ENCODE data around the gene RNASE11. TPM values are rescaled to one million over a fixed set of nuclear protein-coding genes. Genes with fewer than 3 reads are reported as not detected.

The RNASE11 gene
- total RNA-seq (not detected), polyA plus RNA-seq (not detected)
- long read RNA-seq, donor 1: 0 reads
- long read RNA-seq, donor 2: 0 reads
- long read RNA-seq, donor 3: 0 reads
- long read RNA-seq, donor 4: 0 reads

GRCh38 chr14:20587489-20588154, at the start of gene RNASE11:
Gene RNASE11, minus strand, starts transcription at chr14:20588001.
- intact Hi-C loops (cut with DNase I): no loop called here
- Histone ChIP-seq H3K27me3 (ENCODE audit: control insufficient read depth, insufficient read depth) (no peaks in the 10 kb centered on the region), H3K4me1 (ENCODE audit: control insufficient read depth, insufficient read depth, low read length) (no peaks in the 10 kb centered on the region), H3K9me3 (ENCODE audit: control insufficient read depth, low read length) (no peaks in the 10 kb centered on the region), H3K4me3 (ENCODE audit: low read length) (no peak within 1 kb of the TSS), H3K27ac (ENCODE audit: low read length) (no peak within 1 kb of the TSS)
- WGBS: 80% methylated on average over 6 of the region's 6 CpGs
- ATAC-seq (no peak), DNase-seq (no peak)

- 5% methylated on average over 45 of the region's 45 CpGs for WGBS
- no peaks in the 10 kb centered on the region for H3K27me3 ChIP-seq (ENCODE audit: control insufficient read depth, insufficient read depth)
- H3K4me1 ChIP-seq (ENCODE audit: control insufficient read depth, insufficient read depth, low read length): peaks cover 4% of the 10 kb centered on the region
- DNase-seq: peak in 1 of 3 donors; percentile 43
- intact Hi-C loops (cut with DNase I): loop anchor here in 1 of 4 donors (5.0 kb wide), 1 partner anchor 49 kb away; the partner anchor contains the start of gene RNASE4
- peak overlapping the region; percentile 31 for H3K4me3 ChIP-seq (ENCODE audit: low read length)
- no peaks in the 10 kb centered on the region for H3K9me3 ChIP-seq (ENCODE audit: control insufficient read depth, low read length)
- no peak overlapping the region for H3K27ac ChIP-seq (ENCODE audit: low read length)
- ATAC-seq: peak; percentile 71 to 86
Measured at GRCh38 chr14:20632831-20633691, 45.3 kb upstream of the RNASE11 start.

GRCh38 chr14:20632448-20632830, 44.6 kb upstream of the RNASE11 start:
- WGBS: under 1% methylated on average over 19 of the region's 19 CpGs
- H3K27me3 ChIP-seq (ENCODE audit: control insufficient read depth, insufficient read depth): no peaks in the 10 kb centered on the region

GRCh38 chr14:20631880-20632389, 44.1 kb upstream of the RNASE11 start:
- peak; percentile 76 to 91 (median 89) for DNase-seq
- Histone ChIP-seq H3K27ac (ENCODE audit: low read length) (no peak overlapping the region), H3K4me3 (ENCODE audit: low read length) (peak overlapping the region; percentile 31), H3K4me1 (ENCODE audit: control insufficient read depth, insufficient read depth, low read length) (peaks cover 4% of the 10 kb centered on the region), H3K27me3 (ENCODE audit: control insufficient read depth, insufficient read depth) (no peaks in the 10 kb centered on the region), H3K9me3 (ENCODE audit: control insufficient read depth, low read length) (no peaks in the 10 kb centered on the region)
- ATAC-seq: peak; percentile 86 to 88
- 1% methylated on average over 18 of the region's 18 CpGs for WGBS
- intact Hi-C loops (cut with DNase I): loop anchor here in 1 of 4 donors (5.0 kb wide), 1 partner anchor 50 kb away; the partner anchor contains the start of gene RNASE4

More at GRCh38 chr14:20632448-20632830, 44.6 kb upstream of the RNASE11 start:
- peaks cover 4% of the 10 kb centered on the region for H3K4me1 ChIP-seq (ENCODE audit: control insufficient read depth, insufficient read depth, low read length)
- H3K4me3 ChIP-seq (ENCODE audit: low read length): peak overlapping the region; percentile 31
- H3K9me3 ChIP-seq (ENCODE audit: control insufficient read depth, low read length): no peaks in the 10 kb centered on the region
- DNase-seq (no peak), ATAC-seq (peak in 1 of 2 donors; percentile 18)
- no peak overlapping the region for H3K27ac ChIP-seq (ENCODE audit: low read length)
- intact Hi-C loops (cut with DNase I): loop anchor here in 1 of 4 donors (5.0 kb wide), 1 partner anchor 50 kb away; the partner anchor contains the start of gene RNASE4

GRCh38 chr14:20631023-20631879, 43.5 kb upstream of the RNASE11 start:
- peaks cover 10% of the 10 kb centered on the region for H3K4me1 ChIP-seq (ENCODE audit: control insufficient read depth, insufficient read depth, low read length)
- peak; percentile 58 to 61 for ATAC-seq
- H3K27me3 ChIP-seq (ENCODE audit: control insufficient read depth, insufficient read depth): no peaks in the 10 kb centered on the region
- peak in 1 of 3 donors; percentile 54 for DNase-seq
- 2% methylated on average over 19 of the region's 19 CpGs for WGBS
- H3K4me3 ChIP-seq (ENCODE audit: low read length): peak overlapping the region; percentile 52
- no peaks in the 10 kb centered on the region for H3K9me3 ChIP-seq (ENCODE audit: control insufficient read depth, low read length)
- intact Hi-C loops (cut with DNase I): loop anchor here in 1 of 4 donors (5.0 kb wide), 1 partner anchor 51 kb away; the partner anchor contains the start of gene RNASE4
- no peak overlapping the region for H3K27ac ChIP-seq (ENCODE audit: low read length)

GRCh38 chr14:20630340-20631022, 42.7 kb upstream of the RNASE11 start:
- Histone ChIP-seq H3K27ac (ENCODE audit: low read length) (no peak overlapping the region), H3K27me3 (ENCODE audit: control insufficient read depth, insufficient read depth) (no peaks in the 10 kb centered on the region), H3K9me3 (ENCODE audit: control insufficient read depth, low read length) (no peaks in the 10 kb centered on the region), H3K4me1 (ENCODE audit: control insufficient read depth, insufficient read depth, low read length) (peaks cover 11% of the 10 kb centered on the region), H3K4me3 (ENCODE audit: low read length) (peak overlapping the region; percentile 52)
- DNase-seq (no peak), ATAC-seq (no peak)
- intact Hi-C loops (cut with DNase I): loop anchor here in 1 of 4 donors (5.0 kb wide), 1 partner anchor 52 kb away; the partner anchor contains the start of gene RNASE4
- 4% methylated on average over 23 of the region's 23 CpGs for whole genome bisulfite sequencing

GRCh38 chr14:20628063-20628854, 40.5 kb upstream of the RNASE11 start:
- Histone ChIP-seq H3K4me1 (ENCODE audit: control insufficient read depth, insufficient read depth, low read length) (peaks cover 11% of the 10 kb centered on the region), H3K9me3 (ENCODE audit: control insufficient read depth, low read length) (no peaks in the 10 kb centered on the region), H3K4me3 (ENCODE audit: low read length) (no peak overlapping the region), H3K27me3 (ENCODE audit: control insufficient read depth, insufficient read depth) (no peaks in the 10 kb centered on the region), H3K27ac (ENCODE audit: low read length) (no peak overlapping the region)
- intact Hi-C loops (cut with DNase I): no loop called here
- DNase-seq: no peak
- WGBS: 43% methylated on average over 10 of the region's 10 CpGs
- ATAC-seq: no peak

GRCh38 chr14:20627346-20628027, 39.7 kb upstream of the RNASE11 start:
- no peak overlapping the region for H3K4me3 ChIP-seq (ENCODE audit: low read length)
- intact Hi-C loops (cut with DNase I): no loop called here
- H3K4me1 ChIP-seq (ENCODE audit: control insufficient read depth, insufficient read depth, low read length): peaks cover 11% of the 10 kb centered on the region
- H3K9me3 ChIP-seq (ENCODE audit: control insufficient read depth, low read length): no peaks in the 10 kb centered on the region
- H3K27me3 ChIP-seq (ENCODE audit: control insufficient read depth, insufficient read depth): no peaks in the 10 kb centered on the region
- DNase-seq (no peak), ATAC-seq (no peak)
- H3K27ac ChIP-seq (ENCODE audit: low read length): no peak overlapping the region
- WGBS: 63% methylated on average over 5 of the region's 5 CpGs

GRCh38 chr14:20626274-20626673, 38.5 kb upstream of the RNASE11 start:
- DNase-seq (no peak), ATAC-seq (no peak)
- Histone ChIP-seq H3K27me3 (ENCODE audit: control insufficient read depth, insufficient read depth) (no peaks in the 10 kb centered on the region), H3K4me1 (ENCODE audit: control insufficient read depth, insufficient read depth, low read length) (peaks cover 6% of the 10 kb centered on the region), H3K27ac (ENCODE audit: low read length) (no peak overlapping the region), H3K4me3 (ENCODE audit: low read length) (no peak overlapping the region), H3K9me3 (ENCODE audit: control insufficient read depth, low read length) (no peaks in the 10 kb centered on the region)
- WGBS: 28% methylated on average over 12 of the region's 12 CpGs
- intact Hi-C loops (cut with DNase I): no loop called here

Measured in right cardiac atrium (tissue), 5 donors.